HG02798 (cell line): ENCODE results near the gene RHOBTB3.
A peak's percentile ranks its signal among the peaks of the same experiment; 100 is the strongest.
"Not testable (repeated sequence)": the region's sequence is repeated elsewhere in the genome, so short reads cannot be mapped to it uniquely, and the experiment has no call there.

Experiments
- ATAC-seq: cut with Tn5 transposase; IDR thresholded peaks from one replicate; pipeline ENCODE4 v1.9.1; 2021; ENCODE audit warnings: mild to moderate bottlenecking; ENCODE audit not compliant: unreplicated experiment, poor library complexity

Gene RHOBTB3

DNA sequence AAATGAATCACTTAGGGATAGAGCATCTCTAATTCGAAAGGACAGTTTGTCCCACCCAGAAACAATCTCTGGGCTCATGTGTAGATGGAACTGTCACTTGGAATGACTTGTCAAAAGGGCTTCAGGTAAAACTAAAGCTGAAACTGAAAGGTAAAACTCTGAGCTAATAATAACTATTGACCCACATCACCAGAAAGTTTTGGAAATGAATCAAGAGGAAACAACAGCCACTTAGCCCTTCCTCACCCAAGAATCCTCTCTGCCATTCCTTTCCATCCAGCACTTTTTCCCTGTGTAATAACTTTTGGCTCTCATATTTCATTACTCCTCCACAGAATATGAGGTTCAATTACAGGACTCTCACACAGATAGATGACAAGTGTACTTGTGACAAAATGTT is 105.4 kb downstream of the RHOBTB3 start:
- no peak for ATAC-seq

DNA sequence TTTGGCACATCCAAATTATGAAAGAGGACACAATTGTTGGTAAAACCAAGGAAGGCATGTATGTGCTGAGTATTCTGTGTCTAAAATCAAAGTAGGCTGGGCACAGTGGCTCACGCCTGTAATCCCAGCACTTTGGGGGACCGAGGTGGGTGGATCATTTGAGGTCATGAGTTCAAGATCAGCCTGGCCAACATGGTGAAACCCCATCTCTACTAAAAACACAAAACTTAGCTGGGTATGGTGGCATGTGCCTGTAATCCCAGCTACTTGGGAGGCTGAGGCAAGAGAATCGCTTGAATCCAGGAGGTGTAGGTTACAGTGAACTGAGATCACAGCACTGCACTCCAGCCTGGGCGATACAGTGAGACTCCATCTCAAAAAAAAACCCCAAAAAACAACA is 105.8 kb downstream of the RHOBTB3 start:
- ATAC-seq, result not testable (repeated sequence)

DNA sequence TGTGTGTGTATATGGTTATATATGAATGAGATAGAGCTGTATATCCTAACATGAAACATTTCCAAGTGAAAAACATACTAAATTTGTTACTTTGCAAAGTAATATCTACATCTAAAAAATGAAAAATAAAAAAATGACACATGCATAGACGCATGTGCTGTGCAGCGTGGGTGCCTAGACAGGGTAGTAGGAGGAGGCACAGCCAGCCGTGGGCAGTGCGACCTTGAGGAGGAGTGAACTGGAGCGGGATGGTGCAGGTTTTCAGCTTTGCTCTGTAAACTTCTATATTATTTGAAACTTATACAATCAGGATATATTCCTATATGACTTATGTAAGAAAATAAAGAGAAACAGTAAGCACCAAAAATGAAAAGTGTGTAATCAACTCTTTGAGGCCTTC is 106.4 kb downstream of the RHOBTB3 start:
- no peak for ATAC-seq

DNA sequence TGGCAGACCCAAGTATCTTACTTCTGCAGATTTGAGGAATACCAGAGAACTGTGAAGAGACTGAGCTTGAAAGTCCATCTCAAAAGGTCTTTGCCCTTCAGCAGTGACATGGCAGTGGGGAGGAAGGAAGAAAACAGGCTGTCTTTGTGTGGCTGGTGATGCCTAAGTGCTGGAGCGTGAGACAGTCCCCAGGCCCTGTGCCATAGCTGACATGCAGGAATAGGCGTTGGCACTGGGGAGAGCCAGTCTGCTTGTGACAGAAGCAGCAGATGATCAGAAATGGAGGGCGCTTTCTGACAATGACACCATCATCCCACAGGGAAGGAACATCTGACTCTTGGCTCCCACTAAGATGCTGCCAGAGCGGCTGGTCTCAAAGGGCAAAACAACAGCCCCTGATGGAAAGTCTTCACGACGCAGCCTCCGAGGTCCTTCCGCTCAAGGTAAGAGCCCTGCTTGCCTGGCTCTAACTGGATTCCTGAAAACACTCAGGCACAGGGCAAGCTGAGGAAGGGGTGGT is 106.9 kb downstream of the RHOBTB3 start:
- no peak for ATAC-seq

GRCh38 chr5:95838556-95838955 is 107.4 kb downstream of the RHOBTB3 start:
- ATAC-seq, result no peak

- ATAC-seq, result no peak
Observed at GRCh38 chr5:95839658-95840057, 108.5 kb downstream of the RHOBTB3 start.

DNA sequence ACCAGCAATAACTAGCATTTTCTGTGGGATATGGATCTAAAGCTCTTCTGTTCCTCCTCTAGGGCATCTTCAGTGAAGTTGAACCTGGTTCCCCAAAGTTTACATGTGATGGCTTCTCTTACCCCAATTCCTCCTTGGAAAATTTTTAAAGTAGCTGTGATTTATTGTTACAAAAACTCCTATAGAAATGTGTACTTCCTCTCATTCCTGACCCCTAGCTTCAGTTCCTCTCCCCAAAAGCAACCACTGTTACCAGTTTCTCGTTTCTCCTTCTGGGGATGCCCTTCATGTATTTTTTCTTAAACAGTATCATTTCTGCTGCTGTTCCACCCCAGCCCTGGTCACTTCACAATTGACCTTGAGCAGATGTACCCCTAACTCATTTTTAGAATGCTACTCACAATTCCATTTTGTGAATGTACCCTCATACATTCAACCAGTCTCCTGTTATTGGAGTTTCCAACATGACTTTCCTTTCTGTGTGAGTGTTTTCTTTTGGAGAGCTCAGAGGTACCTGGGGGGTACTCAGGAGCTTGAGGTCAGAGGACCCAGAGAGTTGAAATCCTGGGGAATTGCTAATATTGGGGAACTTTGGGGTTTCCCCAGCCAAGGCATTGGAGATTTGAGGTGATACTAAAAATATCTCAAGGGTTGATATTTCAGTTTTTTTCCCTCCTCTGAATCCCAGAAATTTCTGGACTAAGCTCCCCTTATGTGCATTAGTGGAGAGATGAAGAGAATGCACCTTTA is 110.0 kb downstream of the RHOBTB3 start:
- ATAC-seq, result no peak

DNA sequence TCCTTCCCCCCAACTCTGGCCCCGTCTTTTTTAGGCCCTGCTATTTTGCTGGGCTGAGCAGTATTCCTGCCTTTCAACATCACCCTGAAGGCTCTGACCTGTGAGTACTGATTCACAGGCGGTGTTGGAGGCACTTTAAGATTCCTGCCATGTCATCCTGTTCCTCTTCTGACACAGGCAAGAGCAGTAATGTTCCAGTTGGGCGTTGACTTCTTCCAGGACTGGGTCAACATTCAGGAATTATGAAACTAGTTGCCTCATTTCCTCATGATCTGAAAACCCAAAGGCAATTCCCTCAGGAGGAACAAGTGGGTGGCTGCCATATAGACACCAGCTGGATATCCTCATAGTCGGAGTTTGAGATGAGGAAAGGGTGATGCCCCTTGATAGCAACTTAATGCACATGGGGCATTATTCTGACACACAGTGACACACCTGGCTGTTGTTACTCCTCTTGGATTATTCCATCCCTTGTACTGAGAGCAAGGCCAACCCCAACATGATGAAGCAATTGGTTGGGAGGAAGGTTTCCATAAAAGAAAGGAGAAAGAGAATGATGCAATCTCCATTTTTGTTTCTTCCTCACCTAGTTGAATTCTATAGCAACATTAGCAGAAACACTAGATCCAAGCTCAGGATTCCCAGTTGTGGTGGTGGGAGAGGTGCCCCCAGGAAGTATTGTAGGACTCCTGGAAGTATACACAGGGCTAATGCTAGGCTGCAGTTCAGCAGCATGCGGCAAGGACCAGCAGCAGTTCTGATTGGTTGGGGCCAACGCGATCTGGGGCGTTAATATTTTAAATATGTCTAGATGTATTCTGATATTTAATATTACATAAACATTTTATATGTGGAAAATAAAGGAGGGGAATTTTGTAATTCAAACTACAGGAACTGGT is 111.0 kb downstream of the RHOBTB3 start:
- no peak for ATAC-seq

GRCh38 chr5:95842854-95843544 is 111.9 kb downstream of the RHOBTB3 start:
- peak; percentile 94 for ATAC-seq

- no peak for ATAC-seq
Observed at GRCh38 chr5:95843733-95844223, 112.6 kb downstream of the RHOBTB3 start.

GRCh38 chr5:95845391-95845790 is 114.3 kb downstream of the RHOBTB3 start:
- no peak for ATAC-seq
